DMS53 treated with DMSO at 0.1 percent for 48 hours (cell line): ENCODE results near the gene NEURL1.

ENCODE experiments used
- DNase-seq: peaks from one replicate; lab custom pipeline; 2025; ENCODE audit not compliant: unreplicated experiment; lab: John Stamatoyannopoulos, UW

NEURL1 gene

GRCh38 chr10:103544657-103545310 is 51.3 kb downstream of the NEURL1 start:
- no peak for DNase-seq

- DNase-seq: no peak
Measured at GRCh38 chr10:103545366-103545765, 51.9 kb downstream of the NEURL1 start.

- peak; percentile 69 for DNase-seq
Measured at GRCh38 chr10:103545771-103546281, 52.3 kb downstream of the NEURL1 start.

GRCh38 chr10:103546401-103546800 is 52.9 kb downstream of the NEURL1 start:
- DNase-seq: no peak

- DNase-seq: no peak
Measured at GRCh38 chr10:103547391-103547946, 54.0 kb downstream of the NEURL1 start.

- DNase-seq: no peak
Measured at GRCh38 chr10:103548006-103548405, 54.5 kb downstream of the NEURL1 start.

GRCh38 chr10:103548581-103549348 is 55.3 kb downstream of the NEURL1 start:
- DNase-seq: peak; percentile 94

- no peak for DNase-seq
Measured at GRCh38 chr10:103549349-103549685, 55.8 kb downstream of the NEURL1 start.

- no peak for DNase-seq
Measured at GRCh38 chr10:103550229-103550628, 56.7 kb downstream of the NEURL1 start.

- no peak for DNase-seq
Measured at GRCh38 chr10:103551619-103552602, 58.4 kb downstream of the NEURL1 start.

- DNase-seq: no peak
Measured at GRCh38 chr10:103552856-103553742, 59.6 kb downstream of the NEURL1 start.

- DNase-seq: no peak
Measured at GRCh38 chr10:103553743-103554487, 60.4 kb downstream of the NEURL1 start.

- DNase-seq: peak; percentile 86
Measured at GRCh38 chr10:103554488-103555324, 61.2 kb downstream of the NEURL1 start.

GRCh38 chr10:103555325-103555649 is 61.8 kb downstream of the NEURL1 start:
- no peak for DNase-seq

GRCh38 chr10:103555712-103556111 is 62.2 kb downstream of the NEURL1 start:
- no peak for DNase-seq

GRCh38 chr10:103556383-103557007 is 63.0 kb downstream of the NEURL1 start:
- DNase-seq: no peak

GRCh38 chr10:103557455-103557854 is 64.0 kb downstream of the NEURL1 start:
- no peak for DNase-seq

- no peak for DNase-seq
Measured at GRCh38 chr10:103558911-103559310, 65.4 kb downstream of the NEURL1 start.
